K562 (cell line): ENCODE results near the gene ANKMY1. TPM values are rescaled to one million over a fixed set of nuclear protein-coding genes. Genes with fewer than 3 reads are reported as not detected.

Source experiments
- BDP1 ChIP-seq: IDR thresholded peaks from 3 replicates; pipeline ENCODE4 v1.6.1; 2011; ENCODE audit not compliant: insufficient read length, insufficient read depth
- LCOR ChIP-seq: sonication (generic); formaldehyde crosslinking; IDR thresholded peaks from 2 replicates; pipeline ENCODE4 v1.8.0; 2022; ENCODE audit warnings: mild to moderate bottlenecking, missing genetic modification reagents
- MECOM ChIP-seq: fragments of 250-450 bp; sonication (Bioruptor Pico); IDR thresholded peaks from 2 replicates; pipeline ENCODE4 v1.8.0; 2022; ENCODE audit warnings: inconsistent platforms
- SFPQ ChIP-seq: fragments of 200-400 bp; formaldehyde crosslinking; IDR thresholded peaks from 2 replicates; pipeline ENCODE4 v1.6.1; 2017; ENCODE audit warnings: mild to moderate bottlenecking, low read depth, low read length, moderate library complexity
- YY1 ChIP-seq, 3 experiments: IDR thresholded peaks; 2 replicates each; pipeline ENCODE4 v1.6.1; 2011; ENCODE audit warnings: low read length in 2 of 3, mild to moderate bottlenecking in 2 of 3, moderate library complexity in 2 of 3, borderline replicate concordance in 1 of 3, control low read depth in 1 of 3, low read depth in 1 of 3; ENCODE audit not compliant: insufficient read depth in 3 of 3, insufficient replicate concordance in 2 of 3, control insufficient read depth in 1 of 3, insufficient read length in 1 of 3; ENCODE audit errors: extremely low read depth in 1 of 3
- ZBTB5 ChIP-seq: fragments of 450-650 bp; IDR thresholded peaks from 2 replicates; pipeline ENCODE4 v1.6.1; 2017; ENCODE audit warnings: antibody characterized with exemption
- ZKSCAN1 ChIP-seq: fragments of 150-350 bp; IDR thresholded peaks from 2 replicates; pipeline ENCODE4 v1.6.1; 2016; ENCODE audit warnings: low read depth, low read length
- polyA plus RNA-seq, 8 experiments: library from polyadenylated mRNA; depleted of rRNA in 4 of 8; stranded (reverse) in 5 of 8; unstranded in 3 of 8; fragments of >200 nt; fragmentation: Nextera tagmentation in 2 of 8; fragmentation: Illumina TruSeq in 1 of 8; extraction: Ambion mirVana in 2 of 8; extraction: Trizol in 1 of 8; gene quantifications; 2 replicates each; pipeline versions ENCODE4 v1.2.1 to v1.2.3, GENCODE V29; 2011 to 2014; ENCODE audit warnings: inconsistent platforms in 1 of 8, missing spikeins in 1 of 8
- total RNA-seq, 7 experiments: library from RNA; depleted of rRNA in 6 of 7; stranded (reverse); fragments of >200 nt in 6 of 7; fragmentation: Illumina TruSeq in 2 of 7; extraction: Trizol in 2 of 7; gene quantifications; 2 replicates each; pipeline versions ENCODE4 v1.2.1 to v1.2.3, GENCODE V29; 2011 to 2021; ENCODE audit warnings: low replicate concordance in 1 of 7
- TF ChIP-seq, protein P1 (sequence below): fragments of 200-600 bp; sonication (generic); IDR thresholded peaks from one replicate; pipeline ENCODE4 v1.6.1; 2012; ENCODE audit warnings: mild to moderate bottlenecking, low read depth, low read length, inconsistent platforms

Gene ANKMY1
- total and polyA plus RNA-seq, 9 of the 15 experiments (the other 6 are each of a cell fraction or from before 2014, with no cell fraction given), result 0.75 to 15.1 (median 11.7) TPM

- TF ChIP-seq, protein P1, sequence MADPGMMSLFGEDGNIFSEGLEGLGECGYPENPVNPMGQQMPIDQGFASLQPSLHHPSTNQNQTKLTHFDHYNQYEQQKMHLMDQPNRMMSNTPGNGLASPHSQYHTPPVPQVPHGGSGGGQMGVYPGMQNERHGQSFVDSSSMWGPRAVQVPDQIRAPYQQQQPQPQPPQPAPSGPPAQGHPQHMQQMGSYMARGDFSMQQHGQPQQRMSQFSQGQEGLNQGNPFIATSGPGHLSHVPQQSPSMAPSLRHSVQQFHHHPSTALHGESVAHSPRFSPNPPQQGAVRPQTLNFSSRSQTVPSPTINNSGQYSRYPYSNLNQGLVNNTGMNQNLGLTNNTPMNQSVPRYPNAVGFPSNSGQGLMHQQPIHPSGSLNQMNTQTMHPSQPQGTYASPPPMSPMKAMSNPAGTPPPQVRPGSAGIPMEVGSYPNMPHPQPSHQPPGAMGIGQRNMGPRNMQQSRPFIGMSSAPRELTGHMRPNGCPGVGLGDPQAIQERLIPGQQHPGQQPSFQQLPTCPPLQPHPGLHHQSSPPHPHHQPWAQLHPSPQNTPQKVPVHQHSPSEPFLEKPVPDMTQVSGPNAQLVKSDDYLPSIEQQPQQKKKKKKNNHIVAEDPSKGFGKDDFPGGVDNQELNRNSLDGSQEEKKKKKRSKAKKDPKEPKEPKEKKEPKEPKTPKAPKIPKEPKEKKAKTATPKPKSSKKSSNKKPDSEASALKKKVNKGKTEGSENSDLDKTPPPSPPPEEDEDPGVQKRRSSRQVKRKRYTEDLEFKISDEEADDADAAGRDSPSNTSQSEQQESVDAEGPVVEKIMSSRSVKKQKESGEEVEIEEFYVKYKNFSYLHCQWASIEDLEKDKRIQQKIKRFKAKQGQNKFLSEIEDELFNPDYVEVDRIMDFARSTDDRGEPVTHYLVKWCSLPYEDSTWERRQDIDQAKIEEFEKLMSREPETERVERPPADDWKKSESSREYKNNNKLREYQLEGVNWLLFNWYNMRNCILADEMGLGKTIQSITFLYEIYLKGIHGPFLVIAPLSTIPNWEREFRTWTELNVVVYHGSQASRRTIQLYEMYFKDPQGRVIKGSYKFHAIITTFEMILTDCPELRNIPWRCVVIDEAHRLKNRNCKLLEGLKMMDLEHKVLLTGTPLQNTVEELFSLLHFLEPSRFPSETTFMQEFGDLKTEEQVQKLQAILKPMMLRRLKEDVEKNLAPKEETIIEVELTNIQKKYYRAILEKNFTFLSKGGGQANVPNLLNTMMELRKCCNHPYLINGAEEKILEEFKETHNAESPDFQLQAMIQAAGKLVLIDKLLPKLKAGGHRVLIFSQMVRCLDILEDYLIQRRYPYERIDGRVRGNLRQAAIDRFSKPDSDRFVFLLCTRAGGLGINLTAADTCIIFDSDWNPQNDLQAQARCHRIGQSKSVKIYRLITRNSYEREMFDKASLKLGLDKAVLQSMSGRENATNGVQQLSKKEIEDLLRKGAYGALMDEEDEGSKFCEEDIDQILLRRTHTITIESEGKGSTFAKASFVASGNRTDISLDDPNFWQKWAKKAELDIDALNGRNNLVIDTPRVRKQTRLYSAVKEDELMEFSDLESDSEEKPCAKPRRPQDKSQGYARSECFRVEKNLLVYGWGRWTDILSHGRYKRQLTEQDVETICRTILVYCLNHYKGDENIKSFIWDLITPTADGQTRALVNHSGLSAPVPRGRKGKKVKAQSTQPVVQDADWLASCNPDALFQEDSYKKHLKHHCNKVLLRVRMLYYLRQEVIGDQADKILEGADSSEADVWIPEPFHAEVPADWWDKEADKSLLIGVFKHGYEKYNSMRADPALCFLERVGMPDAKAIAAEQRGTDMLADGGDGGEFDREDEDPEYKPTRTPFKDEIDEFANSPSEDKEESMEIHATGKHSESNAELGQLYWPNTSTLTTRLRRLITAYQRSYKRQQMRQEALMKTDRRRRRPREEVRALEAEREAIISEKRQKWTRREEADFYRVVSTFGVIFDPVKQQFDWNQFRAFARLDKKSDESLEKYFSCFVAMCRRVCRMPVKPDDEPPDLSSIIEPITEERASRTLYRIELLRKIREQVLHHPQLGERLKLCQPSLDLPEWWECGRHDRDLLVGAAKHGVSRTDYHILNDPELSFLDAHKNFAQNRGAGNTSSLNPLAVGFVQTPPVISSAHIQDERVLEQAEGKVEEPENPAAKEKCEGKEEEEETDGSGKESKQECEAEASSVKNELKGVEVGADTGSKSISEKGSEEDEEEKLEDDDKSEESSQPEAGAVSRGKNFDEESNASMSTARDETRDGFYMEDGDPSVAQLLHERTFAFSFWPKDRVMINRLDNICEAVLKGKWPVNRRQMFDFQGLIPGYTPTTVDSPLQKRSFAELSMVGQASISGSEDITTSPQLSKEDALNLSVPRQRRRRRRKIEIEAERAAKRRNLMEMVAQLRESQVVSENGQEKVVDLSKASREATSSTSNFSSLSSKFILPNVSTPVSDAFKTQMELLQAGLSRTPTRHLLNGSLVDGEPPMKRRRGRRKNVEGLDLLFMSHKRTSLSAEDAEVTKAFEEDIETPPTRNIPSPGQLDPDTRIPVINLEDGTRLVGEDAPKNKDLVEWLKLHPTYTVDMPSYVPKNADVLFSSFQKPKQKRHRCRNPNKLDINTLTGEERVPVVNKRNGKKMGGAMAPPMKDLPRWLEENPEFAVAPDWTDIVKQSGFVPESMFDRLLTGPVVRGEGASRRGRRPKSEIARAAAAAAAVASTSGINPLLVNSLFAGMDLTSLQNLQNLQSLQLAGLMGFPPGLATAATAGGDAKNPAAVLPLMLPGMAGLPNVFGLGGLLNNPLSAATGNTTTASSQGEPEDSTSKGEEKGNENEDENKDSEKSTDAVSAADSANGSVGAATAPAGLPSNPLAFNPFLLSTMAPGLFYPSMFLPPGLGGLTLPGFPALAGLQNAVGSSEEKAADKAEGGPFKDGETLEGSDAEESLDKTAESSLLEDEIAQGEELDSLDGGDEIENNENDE, result no peak
- TF ChIP-seq SFPQ (no peak), ZKSCAN1 (no peak), LCOR (CRISPR knock-in tag) (no peak), BDP1 (no peak), ZBTB5 (no peak), YY1 (IDR thresholded peaks at IDR 0.05; ENCODE audit: borderline replicate concordance in 1 of 3, control insufficient read depth in 1 of 3, extremely low read depth in 1 of 3, insufficient read depth in 3 of 3, insufficient read length in 1 of 3, insufficient replicate concordance in 2 of 3, low read depth in 1 of 3, low read length in 2 of 3) (no peak), MECOM (CRISPR knock-in tag) (no peak)
Observed at GRCh38 chr2:240463274-240463865, 94.4 kb downstream of the ANKMY1 start (continued).
